NCI-H748 (cell line): ENCODE data around the gene AFP.

Experiments
- DNase-seq: peaks from one replicate; lab custom pipeline; 2025; ENCODE audit not compliant: unreplicated experiment; lab: John Stamatoyannopoulos, UW

AFP gene

DNA sequence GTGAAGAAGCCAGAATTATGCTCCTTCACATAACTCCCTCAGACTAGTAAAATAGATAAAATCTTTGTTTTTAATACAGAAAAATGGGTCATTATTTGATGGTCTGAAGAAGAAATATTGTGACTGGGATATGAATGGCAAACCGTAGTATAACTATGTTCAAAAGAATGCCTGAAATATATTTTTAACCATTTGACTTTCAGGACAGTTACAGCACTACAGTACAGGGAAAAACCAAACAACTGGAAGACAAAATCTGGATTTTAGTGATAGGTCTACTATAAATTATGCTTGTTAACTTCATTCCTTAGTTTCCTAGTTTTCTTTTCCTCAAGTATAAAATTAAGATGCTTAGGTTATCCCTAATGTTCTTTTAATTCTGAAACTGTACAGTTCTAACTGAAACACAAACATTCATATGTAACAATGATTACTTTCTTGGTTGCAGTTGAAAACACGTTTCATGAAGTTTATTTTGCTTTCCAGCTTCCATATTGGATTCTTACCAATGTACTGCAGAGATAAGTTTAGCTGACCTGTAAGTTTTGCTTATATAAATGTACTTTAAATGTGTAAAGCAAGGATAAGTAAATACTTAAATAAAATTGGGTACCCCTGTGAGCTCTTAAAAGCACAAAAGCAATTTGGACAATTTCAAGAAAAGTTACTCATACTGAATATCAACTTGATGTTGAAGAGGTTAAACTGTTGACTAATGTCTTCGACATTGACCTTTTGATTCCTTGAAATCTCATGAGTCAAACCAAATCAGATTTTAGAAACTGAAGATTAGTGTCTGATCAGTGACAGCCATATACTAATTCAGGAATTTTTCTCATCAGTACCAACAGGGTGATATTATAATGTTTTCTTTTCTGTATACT lies 895 bp downstream of the AFP start:
- no peak for DNase-seq

- DNase-seq, result no peak
These were observed 1.5 kb downstream of the AFP start for GRCh38 chr4:73437558-73437956.

- no peak for DNase-seq
These were observed 2.0 kb downstream of the AFP start for GRCh38 chr4:73438048-73438447.

DNA sequence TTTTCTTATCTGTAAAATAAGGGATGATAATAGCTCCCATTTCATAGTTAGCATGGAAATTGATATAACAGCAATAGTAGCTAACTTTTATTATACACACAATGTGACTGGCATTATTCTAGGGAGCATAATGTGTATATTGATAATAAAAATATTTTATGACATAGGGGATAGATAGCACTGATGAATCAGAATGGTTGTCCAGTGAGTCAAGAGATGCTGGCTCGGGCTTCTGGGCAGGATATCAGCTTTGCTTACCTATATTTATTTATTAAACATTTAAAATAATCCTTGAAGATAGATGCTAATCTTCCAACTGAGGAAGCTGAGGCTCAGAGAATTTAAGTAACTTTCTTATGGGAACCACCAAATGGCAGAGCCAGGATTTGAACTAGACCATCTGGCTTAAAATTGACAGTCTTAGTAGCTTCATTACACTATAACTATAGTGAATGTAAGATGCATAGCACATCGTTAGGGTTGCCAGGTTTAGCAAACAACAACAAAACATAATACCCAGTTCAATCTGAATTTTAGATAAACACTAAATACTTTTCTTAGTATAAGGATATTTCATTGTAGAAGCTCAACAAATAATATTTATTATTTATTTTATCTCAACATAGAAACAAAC lies 2.7 kb downstream of the AFP start:
- DNase-seq, result no peak

DNA sequence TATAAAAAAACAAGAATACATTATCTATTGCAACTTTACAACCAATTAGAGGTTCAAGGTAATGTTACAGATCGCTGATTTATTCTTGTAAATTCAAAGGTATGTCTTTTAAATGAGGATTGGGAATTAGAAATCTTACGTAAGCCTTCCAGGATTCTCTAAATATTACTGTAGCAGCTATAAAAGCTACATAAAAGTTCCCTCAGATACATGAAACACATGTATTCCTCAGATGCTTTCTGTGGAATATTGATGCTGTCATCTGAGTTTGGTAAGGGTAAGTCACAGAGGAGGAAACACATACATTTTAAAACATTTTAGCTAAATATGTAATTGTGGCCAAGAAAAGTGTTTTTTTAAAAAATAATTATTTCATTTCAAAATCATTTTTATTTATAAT lies 3.4 kb downstream of the AFP start:
- no peak for DNase-seq

GRCh38 chr4:73439991-73440390 lies 4.0 kb downstream of the AFP start:
- DNase-seq, result no peak

DNA sequence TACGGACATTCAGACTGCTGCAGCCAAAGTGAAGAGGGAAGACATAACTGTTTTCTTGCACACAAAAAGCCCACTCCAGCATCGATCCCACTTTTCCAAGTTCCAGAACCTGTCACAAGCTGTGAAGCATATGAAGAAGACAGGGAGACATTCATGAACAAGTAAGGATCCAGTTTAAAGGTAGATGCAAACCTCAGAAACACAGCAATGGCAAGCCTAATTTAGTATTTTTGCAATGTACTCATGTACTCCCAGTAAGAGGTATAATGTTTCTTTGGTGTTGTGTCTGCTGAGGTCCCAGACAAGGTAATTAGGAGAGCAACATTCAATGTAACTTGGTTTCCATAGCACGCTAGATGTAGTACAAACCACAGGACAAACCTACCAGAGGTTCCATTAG lies 4.6 kb downstream of the AFP start:
- no peak for DNase-seq

DNA sequence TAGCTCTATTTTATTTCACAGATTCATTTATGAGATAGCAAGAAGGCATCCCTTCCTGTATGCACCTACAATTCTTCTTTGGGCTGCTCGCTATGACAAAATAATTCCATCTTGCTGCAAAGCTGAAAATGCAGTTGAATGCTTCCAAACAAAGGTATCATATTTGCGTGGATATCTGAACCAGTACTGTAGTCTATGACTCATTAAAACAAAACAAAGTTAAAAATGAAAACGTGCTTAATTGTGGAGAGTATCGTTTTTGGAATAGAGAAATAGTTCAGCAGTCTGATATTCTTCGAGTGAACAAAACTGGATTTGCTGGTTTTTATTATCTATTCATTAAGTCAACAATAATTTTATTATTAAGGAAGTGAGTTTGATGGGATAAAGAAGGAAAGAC lies 6.3 kb downstream of the AFP start:
- DNase-seq, result no peak

GRCh38 chr4:73443224-73443623 lies 7.2 kb downstream of the AFP start:
- DNase-seq, result no peak

GRCh38 chr4:73445383-73446335 lies 9.6 kb downstream of the AFP start:
- DNase-seq, result no peak

DNA sequence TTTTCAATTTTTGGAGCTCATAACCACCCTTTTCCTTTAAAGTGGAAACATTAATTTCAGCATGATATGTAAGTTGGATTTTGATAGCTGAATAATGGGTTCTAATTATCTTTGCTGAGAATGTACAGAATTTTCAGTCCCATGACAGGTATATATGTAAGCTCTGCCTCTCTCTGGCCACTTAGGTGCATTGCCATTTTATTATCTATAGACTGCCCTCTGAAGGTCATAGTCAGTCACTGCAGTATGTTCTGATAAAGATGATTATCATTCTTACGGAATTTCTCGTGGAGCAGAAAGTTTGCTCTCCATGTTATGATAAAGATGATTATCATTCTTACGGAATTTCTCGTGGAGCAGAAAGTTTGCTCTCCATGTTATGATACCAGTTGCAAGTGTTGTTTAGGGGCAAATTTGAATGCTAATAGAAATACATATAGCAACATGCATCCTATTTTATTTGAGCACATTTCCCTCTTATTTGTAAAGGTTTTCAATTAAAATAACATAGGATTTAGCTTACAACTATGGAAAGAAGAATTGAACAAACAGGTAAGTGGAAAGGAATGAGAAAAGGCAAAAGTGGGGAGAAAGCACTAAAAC lies 10.4 kb downstream of the AFP start:
- peak; percentile 70 for DNase-seq

- no peak for DNase-seq
These were observed 11.7 kb downstream of the AFP start for GRCh38 chr4:73447671-73448070.

GRCh38 chr4:73448448-73449203 lies 12.6 kb downstream of the AFP start:
- no peak for DNase-seq

- DNase-seq, result peak; percentile 88
These were observed 14.5 kb downstream of the AFP start for GRCh38 chr4:73450398-73451004.

DNA sequence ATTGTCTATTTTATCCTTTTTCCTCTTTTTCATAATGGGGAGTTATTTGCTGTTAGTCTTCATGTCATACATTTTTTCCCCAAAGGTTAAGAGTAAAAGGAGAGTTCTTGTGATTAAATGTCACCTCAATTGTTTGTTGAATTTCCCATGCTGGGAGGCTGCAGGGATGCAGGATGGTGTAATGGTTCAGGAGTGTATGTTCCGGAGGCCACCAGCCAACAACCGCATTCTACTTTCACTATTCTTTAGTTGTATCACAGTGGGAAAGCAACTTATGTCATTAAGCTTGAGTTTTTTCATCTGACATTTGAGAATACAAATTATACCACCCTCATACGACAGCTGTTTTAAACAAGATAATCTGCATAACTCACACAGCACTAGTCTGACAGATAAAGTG lies 15.4 kb downstream of the AFP start:
- peak; percentile 89 for DNase-seq

DNA sequence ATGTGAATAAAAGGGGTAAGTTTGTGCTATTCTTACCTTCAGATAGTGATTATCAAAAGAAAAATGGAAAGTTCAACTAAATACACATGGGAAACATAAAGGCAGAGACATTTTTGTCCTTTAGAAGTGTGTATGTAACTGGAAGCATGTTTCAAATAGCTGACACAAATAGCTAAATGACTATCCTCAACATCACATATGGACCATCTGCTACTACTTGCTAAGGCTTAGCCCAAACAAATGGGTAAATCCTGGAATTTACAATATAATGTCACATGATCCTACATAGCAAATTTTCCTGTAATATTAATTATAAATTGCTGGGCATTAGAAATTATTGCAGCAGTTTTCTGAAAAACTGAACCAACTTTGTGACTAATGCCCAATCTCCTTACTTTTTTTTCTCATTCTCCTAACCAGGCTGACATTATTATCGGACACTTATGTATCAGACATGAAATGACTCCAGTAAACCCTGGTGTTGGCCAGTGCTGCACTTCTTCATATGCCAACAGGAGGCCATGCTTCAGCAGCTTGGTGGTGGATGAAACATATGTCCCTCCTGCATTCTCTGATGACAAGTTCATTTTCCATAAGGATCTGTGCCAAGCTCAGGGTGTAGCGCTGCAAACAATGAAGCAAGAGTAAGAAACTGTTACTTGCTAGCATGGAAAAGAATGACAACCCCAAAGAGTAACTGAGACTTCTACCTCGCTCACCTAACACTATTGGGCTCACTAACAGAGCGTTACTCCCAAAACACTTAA lies 16.1 kb downstream of the AFP start:
- DNase-seq, result no peak

GRCh38 chr4:73452953-73453700 lies 17.1 kb downstream of the AFP start:
- DNase-seq, result no peak

- no peak for DNase-seq
These were observed 17.6 kb downstream of the AFP start for GRCh38 chr4:73453701-73454005.

GRCh38 chr4:73454920-73455319 lies 18.9 kb downstream of the AFP start:
- no peak for DNase-seq
